GM10847 (cell line): ENCODE measurements around the gene PDE4B.

Experiments used
- POLR2A ChIP-seq: IDR thresholded peaks from 2 replicates; pipeline ENCODE4 v1.6.1; 2011; ENCODE audit not compliant: insufficient read length; ENCODE audit errors: extremely low read depth

PDE4B gene

DNA sequence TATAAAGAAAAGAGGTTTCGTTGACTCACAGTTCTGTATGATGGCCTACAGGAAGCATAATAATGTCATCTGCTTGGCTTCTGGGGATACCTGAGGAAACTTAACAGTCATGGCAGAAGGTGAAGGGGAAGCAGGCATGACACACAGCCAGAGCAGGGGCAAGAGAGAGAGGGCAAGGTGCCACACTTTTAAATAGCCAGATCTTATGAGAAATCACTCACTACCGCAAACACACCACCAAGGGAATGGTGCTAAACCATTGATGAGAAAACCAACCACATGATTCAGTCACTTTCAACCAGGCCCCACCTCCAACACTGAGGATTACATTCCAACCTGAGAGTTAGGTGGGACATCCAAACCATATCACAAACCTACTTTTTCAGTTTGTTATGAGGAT lies 495.4 kb downstream of the PDE4B start:
- no peak for TF ChIP-seq POLR2A

DNA sequence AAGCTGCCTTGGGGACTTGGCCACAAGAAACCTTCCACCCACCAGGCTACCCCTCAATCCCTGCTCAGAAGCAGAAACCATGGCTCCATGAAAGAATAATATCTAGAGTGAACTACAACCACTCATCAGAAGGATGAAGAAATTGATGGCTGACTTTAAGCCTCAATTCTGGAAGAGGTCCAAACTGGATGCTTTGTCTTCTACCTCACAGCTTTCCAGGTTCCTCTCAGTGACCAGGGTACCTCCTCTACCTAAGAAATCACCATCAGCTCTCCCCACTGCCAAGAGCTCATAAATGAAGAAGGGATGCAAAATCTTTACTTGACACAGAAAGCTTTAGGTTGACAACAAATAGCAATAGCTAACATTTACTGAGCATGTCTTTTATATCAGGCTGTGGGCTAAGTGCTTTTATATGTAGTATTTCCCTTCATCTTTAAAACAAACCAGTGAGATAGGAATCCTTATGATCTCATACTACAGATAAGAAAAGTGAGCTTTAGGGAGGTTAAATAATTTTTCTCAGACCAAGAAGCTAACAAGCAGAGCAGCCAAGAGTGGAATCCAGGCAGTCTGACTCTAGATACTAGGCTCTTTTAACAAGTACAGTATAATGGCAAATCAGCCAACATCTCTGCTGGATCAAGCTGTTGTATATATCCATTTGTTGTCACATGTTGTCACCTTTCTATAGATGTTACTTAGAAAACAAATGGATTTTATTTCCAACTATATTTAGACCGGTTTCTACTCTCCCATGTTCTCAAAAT lies 498.3 kb downstream of the PDE4B start:
- no peak for TF ChIP-seq POLR2A

DNA sequence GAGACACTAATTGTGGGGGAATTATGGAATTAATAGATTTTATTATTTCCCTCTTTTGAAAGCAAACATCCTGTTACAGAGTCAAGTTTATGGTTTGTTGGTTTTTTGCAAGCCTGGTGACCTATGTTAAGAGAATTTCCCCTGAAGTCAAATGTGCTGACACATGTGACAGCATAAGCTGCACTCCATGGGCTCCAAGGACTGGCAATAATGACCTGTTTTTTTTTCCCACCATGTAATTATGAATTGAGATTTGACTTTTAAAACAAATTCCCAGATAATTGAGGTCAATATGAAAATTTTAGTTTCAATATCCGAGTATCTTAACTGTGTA lies 498.8 kb downstream of the PDE4B start:
- no peak for TF ChIP-seq POLR2A

DNA sequence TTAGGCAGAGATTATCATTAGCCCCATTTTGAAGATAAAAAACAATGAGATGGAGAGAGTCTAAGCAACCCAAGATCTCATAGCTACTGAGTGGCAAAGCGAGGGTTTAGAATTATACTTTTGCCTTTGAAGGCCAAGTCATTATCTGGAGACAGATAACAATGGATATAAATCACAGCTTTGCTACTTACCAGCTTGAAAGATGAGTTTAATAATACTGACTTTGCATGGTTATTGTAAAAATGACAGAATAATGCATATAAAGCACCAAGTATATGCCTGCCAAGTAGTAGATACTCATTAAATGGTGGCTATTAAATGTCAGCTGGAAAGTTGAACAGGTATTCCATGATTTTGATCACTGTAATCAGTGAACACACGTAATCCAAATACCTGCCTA lies 499.6 kb downstream of the PDE4B start:
- no peak for TF ChIP-seq POLR2A

DNA sequence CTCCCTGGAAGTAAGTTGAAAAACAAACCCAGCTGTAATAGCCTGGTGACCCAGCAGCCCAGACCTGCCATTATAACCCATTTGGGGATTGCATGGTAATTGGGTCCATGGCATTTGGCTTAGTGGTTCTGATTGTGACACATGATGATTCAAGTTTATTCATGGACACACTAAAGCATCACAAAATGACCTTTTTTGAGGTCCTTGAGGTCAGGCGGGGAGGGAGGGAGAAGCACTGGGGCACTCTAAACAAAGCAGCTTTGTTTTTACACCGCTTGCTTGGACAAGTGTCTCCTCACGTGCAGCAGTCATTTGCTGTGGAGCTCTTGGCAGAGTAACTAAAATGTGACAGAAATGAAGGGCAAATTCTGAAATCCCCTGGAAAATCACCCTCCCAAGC lies 500.2 kb downstream of the PDE4B start:
- TF ChIP-seq POLR2A: no peak

DNA sequence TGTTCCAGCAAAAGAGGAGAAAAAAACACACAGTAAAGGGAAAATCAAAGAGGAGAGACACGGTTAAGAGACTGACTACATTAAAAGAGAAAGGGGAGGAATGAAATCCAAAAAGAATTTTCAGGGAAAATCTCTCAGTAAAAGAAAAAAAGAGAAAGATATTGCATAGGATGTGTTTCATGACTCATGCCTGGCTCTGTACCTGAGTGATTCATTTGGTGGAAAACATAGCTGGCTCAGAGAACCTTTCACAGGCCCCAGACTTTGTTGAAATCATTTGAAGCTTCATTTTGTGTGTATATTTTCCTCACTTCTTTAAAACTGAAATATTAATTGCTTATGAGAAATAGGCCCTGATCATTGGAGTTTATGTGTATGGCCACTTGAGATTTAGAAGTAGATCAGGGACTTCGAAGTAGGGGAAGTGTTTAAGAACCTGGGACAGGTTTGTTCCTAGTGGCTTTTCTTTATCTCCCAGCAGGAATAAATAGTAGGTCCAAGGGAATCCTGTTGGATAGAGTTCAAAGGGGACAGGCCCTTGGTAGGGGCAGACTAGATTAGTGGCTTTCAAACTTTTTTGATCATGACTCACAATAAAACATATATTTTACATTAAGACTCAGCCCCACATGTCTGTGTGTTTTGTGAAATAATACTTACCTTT lies 502.1 kb downstream of the PDE4B start:
- no peak for TF ChIP-seq POLR2A

DNA sequence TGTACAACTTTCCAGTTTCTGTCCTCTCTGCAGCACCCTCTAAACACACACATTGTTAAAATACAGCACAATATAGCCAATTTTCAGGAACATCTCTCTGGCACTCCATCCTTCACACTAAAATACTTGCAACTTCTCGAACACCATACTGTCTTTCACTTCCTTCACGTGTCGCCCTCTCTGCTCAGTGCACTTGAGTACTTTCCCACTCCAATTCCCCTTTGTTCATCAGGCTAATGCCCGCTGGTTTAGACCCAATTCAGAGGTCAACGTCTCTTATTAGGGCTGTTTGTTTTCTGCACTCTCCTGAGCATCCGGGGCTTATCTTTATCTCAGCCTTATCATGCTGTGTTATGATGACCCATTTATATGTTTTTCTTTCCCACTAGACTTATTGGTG lies 503.1 kb downstream of the PDE4B start:
- TF ChIP-seq POLR2A: no peak

DNA sequence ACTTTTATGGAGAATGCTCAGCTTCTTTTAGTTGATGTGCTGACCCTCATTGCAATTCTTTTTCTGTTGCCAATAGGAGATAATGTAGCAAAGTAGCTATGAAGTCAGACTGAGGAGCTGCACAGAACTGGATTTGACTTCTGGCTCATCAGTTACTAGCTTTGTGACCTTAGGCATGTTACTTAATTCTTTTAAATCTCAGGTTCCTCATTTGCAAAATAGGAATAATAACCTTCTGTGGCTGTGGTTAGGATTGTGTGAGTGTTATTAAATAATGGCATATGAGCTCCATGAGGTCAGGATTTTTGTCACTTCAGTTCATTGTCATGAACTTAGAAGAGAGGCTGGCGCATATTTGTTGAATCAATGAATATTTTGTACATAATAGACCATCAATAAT lies 503.7 kb downstream of the PDE4B start:
- TF ChIP-seq POLR2A: no peak

DNA sequence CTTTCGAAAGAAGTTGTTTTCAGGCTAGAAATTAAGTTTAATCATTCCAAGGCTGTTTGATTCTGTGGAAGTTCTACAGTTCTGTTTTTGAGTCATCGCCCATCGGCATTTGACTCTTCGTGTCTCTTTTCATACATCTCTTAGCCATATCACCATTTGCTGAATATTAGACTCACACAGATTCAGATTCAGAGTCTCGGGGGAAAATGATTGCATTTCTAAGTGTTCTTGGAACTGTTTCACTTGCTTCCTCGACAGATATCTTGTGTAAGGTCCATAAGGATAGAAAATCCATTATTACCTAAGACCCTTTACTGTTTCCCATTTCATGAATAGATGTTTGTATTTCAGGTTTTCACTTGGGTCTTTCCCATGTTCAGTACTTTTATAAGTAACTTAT lies 504.3 kb downstream of the PDE4B start:
- no peak for TF ChIP-seq POLR2A

DNA sequence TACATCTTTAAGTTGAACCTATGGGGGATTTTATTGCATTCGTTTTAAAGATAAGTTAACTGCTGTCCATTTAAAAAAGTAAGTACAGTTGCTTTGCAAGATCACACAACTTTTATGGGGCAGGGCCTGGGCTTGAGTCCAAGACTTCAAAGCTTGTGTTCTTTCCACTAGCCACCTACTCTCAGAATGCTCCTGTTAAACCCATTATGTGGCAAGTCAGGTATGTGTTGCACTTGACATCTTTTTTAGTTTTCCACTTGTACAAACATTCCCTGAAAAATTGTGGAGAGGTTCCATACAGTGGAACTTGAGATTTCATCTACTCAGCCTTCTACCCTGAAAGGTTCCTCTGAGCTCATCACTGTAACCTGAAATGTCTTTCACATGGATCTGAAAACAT lies 505.8 kb downstream of the PDE4B start:
- TF ChIP-seq POLR2A: no peak

DNA sequence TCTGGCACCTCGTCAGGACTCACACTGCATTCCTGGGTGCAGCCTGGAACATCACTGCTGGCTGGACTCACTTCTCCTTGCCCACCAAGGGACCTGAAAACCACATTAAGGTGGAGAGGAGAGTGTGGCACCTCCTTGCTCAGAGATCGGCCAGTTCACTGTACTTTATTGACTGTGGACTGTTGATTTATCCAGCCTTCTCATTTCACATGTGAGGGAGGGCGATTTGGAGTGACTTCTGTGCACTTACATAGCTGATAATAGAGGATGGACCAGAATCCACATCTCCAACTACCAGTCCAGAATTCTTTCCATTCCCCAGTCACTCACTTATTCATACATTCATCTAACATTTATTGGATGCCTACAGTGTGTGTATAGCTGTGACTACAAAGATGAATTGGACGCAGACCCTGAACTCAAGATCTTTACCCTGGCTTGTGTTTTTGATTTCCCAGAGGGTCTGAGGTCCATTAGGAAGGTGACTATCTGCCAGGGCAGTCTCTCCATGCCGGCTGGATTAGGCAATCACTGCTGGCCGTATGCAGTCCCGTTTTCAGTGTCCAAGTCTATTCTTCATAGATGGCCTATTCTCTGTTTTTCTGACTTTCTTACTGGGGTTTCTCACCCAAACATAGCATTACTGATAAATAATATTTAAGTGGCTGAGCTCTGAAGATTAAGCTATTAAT lies 507.7 kb downstream of the PDE4B start:
- no peak for TF ChIP-seq POLR2A

DNA sequence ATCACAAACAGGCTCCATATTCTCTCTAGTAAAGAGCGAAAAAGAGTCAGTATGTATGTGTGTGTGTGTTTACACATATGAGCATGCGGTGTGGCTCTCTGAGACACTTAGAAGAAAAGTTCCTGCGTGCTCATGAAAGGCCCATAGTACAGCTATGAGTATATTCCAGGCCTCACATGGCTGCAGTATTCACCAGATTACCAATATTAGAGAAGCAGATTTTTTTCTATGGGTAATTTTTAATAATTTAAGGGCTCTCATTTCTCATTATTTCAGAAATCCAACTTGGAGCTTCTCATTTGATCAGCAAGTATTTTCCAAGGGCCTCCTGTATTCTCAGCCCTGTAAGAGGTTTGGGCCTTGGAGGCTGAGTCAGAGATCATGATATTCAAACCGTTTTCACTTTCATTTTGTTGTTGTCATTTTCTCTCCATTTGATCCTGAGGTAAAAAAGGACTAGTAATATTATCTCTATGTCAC lies 508.3 kb downstream of the PDE4B start:
- no peak for TF ChIP-seq POLR2A

DNA sequence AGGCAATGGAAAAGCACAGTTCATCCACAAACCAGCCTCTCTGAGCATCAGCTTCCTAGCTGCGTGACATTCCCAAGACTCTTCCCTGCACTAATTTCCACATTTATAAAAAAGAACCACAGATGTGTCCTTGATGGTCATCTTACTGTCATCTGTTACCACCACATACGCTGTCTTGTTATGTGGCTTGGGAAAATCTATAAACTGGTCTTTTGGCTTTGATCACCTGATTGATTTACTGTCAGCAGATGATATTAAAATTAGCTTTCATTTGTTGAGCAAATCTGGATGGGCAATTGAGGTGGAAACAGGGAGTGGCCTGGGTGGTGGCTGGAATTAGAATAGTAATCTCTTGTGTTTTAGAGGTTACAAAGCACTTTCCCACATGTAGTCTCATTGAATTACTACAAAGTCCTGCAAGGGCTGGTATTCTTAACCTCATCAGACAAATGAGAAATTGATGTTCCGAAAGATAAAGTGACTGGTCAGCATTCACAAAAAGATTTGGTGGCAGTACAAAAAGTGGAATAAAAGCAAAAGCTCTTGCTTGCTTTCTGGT lies 509.6 kb downstream of the PDE4B start:
- no peak for TF ChIP-seq POLR2A

DNA sequence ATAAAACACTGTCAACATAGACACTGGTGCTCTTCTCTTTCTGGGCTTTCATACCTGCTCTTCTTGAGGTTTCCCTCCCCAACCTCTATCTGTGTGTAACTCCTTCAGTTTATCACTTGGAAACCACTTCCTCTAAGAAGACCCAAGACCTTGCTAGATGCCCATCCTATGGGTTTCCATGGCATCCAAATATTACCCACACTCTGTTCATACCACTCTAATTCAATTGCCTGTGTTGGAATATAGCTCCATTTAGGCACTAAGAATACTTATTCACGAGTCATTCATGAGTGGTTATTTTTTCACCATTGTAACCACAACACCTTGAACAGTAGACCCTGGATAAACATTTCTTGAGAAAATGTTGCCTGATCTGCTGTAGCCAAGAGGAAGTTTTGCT lies 510.1 kb downstream of the PDE4B start:
- no peak for TF ChIP-seq POLR2A

DNA sequence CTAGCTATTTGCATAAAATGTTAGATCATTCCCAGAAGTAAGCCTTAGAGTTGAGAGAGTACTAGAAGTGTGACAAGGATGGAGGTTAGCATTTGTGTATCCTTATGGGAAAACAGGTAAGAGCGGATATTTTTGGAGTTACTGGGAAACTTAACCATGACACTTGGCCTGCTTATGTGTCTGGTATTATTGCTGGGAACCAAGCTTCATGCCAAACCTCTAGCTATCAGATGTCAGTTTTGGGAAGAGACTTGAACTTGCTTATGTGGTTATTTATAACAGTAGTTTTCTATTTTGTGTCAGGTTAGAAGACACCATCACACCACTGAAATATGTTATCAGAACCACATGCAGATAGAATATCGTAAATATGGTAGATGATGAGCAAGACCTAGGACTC lies 511.0 kb downstream of the PDE4B start:
- TF ChIP-seq POLR2A: no peak

DNA sequence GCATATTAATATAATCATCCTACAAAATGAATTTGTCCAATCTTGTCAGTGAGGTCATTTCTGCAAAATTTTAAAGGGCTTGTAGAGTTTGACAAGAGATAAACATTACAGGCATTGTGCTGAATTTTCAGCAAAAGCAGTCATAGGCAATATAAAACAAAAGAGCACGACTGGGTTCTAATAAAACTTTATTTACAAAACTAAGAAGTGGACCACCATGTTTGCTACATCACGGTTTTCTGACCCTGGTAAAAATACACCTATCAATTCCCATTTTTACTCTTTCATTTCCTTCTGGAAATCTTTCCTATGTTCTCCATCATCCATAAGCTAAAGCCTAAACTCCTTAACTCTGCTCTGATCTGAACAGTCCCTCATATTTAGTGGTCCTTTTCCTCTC lies 511.4 kb downstream of the PDE4B start:
- no peak for TF ChIP-seq POLR2A

DNA sequence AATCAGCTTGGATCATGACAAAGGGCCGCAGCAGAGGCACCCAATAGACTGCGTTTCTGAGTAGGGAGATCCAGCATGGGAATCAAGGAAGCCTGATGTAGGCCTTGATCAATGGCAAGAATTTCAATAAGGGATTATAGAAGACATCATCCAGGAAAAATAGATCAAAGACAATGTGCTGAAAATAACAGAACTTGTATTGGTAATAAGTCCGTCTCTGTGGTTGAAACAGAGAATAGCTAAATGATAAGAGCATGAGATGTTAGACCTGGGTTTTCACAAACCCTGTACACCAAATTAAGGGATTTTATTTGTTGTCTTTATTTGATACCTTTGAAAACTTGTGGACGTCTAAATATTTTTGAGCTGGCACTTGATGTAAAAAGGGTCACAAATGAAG lies 513.2 kb downstream of the PDE4B start:
- no peak for TF ChIP-seq POLR2A
